K562 (cell line): Measurements from ENCODE around the gene ZNF391. TPM values are rescaled to one million over a fixed set of nuclear protein-coding genes. Genes with fewer than 3 reads are reported as not detected.

Experiments
- ATAC-seq: fragments of 200-7000 bp; cut with Tn5 transposase; 3 replicates; pipeline ENCODE4 v1.9.1; 2020; ENCODE audit warnings: moderate library complexity
- BruUV-seq: library from RNA; stranded (reverse); fragments of 400-500 nt; replicated peaks from 2 replicates; lab custom pipeline; 2021; lab: Mats Ljungman, UMichigan
- CTCF ChIA-PET: fragments of 300-600 bp; formaldehyde crosslinking; extraction: SDS; loops from one replicate; lab custom pipeline; 2021; ENCODE audit warnings: low intra/inter-chr PET ratio; lab: Yijun Ruan, JAX
- POLR2A ChIA-PET: fragments of 300-600, 350-650 bp; sonication (Branson Sonifier 250); formaldehyde crosslinking; extraction: SDS; loops from one replicate; lab custom pipeline; 2021; ENCODE audit warnings: antibody characterized with exemption, inconsistent platforms; lab: Yijun Ruan, JAX
- DNase-seq, 4 experiments: peaks; one replicate each; pipeline versions ENCODE4 v3.0.0 to v3.0.0-alpha.2; 2011 to 2018; ENCODE audit warnings: low spot score in 3 of 4, mixed read lengths in 3 of 4; ENCODE audit errors: extremely low read depth in 1 of 4
- FAIRE-seq: peaks from 2 replicates; lab custom pipeline; 2011; peaks lifted over from hg19 to GRCh38; lab: Jason Lieb, UNC
- H2AFZ ChIP-seq: 2 replicates; pipeline ENCODE4 v1.6.0; 2011; ENCODE audit warnings: low read depth, low read length, control low read depth, inconsistent platforms
- H3K27ac ChIP-seq: fragments of 200-600 bp; 3 replicates; pipeline ENCODE4 v1.8.0; 2011; ENCODE audit warnings: low read depth, mild to moderate bottlenecking, control low read depth, inconsistent platforms, low read length, moderate library complexity, mixed read lengths; ENCODE audit errors: extremely low read depth
- H3K27me3 ChIP-seq, 2 experiments: fragments of 300-600 bp in 1 of 2; 2 replicates in 1 of 2; 3 replicates in 1 of 2; pipeline versions ENCODE4 v1.6.0 to v1.8.0; 2011; ENCODE audit warnings: inconsistent platforms in 2 of 2, low read length in 2 of 2, mild to moderate bottlenecking in 1 of 2, mixed read lengths in 1 of 2, moderate library complexity in 1 of 2; ENCODE audit not compliant: control insufficient read depth in 2 of 2, insufficient read depth in 2 of 2
- H3K36me3 ChIP-seq: fragments of 300-600 bp; 3 replicates; pipeline ENCODE4 v1.8.0; 2011; ENCODE audit warnings: mild to moderate bottlenecking, low read length, inconsistent platforms; ENCODE audit not compliant: control insufficient read depth, insufficient read depth
- H3K4me1 ChIP-seq, 2 experiments: fragments of 200-600 bp in 1 of 2; replicated peaks in 1 of 2; 2 replicates in 1 of 2; 3 replicates in 1 of 2; pipeline versions ENCODE4 v1.5.1 to v1.8.0; 2011; ENCODE audit warnings: inconsistent platforms in 2 of 2, low read length in 2 of 2, mild to moderate bottlenecking in 1 of 2, mixed read lengths in 1 of 2, moderate library complexity in 1 of 2; ENCODE audit not compliant: control insufficient read depth in 2 of 2, insufficient read depth in 2 of 2
- H3K4me2 ChIP-seq: 2 replicates; pipeline ENCODE4 v1.6.1; 2011; ENCODE audit warnings: low read length, control low read depth, inconsistent platforms, mixed read lengths; ENCODE audit not compliant: insufficient read depth
- H3K4me3 ChIP-seq: fragments of 200-600 bp; sonication (generic), shearing (Covaris generic); 2 replicates; pipeline ENCODE4 v1.5.1; 2016; ENCODE audit warnings: control low read depth, inconsistent platforms
- H3K79me2 ChIP-seq: fragments of 200-600 bp; 3 replicates; pipeline ENCODE4 v1.8.0; 2011; ENCODE audit warnings: low read length, inconsistent platforms; ENCODE audit not compliant: control insufficient read depth, insufficient read depth
- H3K9ac ChIP-seq, 2 experiments: 2 replicates each; pipeline versions ENCODE4 v1.6.0 to v1.6.1; 2011; ENCODE audit warnings: low read depth in 2 of 2, low read length in 2 of 2, control low read depth in 1 of 2, inconsistent platforms in 1 of 2, mild to moderate bottlenecking in 1 of 2, mixed read lengths in 1 of 2; ENCODE audit not compliant: insufficient read depth in 1 of 2
- H3K9me1 ChIP-seq: one replicate; pipeline ENCODE4 v1.6.0; 2011; ENCODE audit warnings: inconsistent platforms, mild to moderate bottlenecking, low read length, moderate library complexity; ENCODE audit not compliant: control insufficient read depth, insufficient read depth
- H3K9me3 ChIP-seq: replicated peaks from 2 replicates; pipeline ENCODE4 v1.5.1; 2011; ENCODE audit warnings: low read depth, low read length, inconsistent platforms; ENCODE audit not compliant: control insufficient read depth, insufficient read depth
- H4K20me1 ChIP-seq: replicated peaks from 2 replicates; pipeline ENCODE4 v1.6.1; 2011; ENCODE audit warnings: low read length, inconsistent platforms, mixed read lengths; ENCODE audit not compliant: control insufficient read depth, insufficient read depth
- CBX3 ChIP-seq, 2 experiments: IDR thresholded peaks; 1 replicate in 1 of 2; 2 replicates in 1 of 2; pipeline ENCODE4 v1.6.1; 2012; ENCODE audit warnings: inconsistent platforms in 2 of 2, low read length in 2 of 2, borderline replicate concordance in 1 of 2, control low read depth in 1 of 2
- EZH2 ChIP-seq: IDR thresholded peaks from 2 replicates; pipeline ENCODE4 v1.6.1; 2012; ENCODE audit warnings: low read depth, mild to moderate bottlenecking, inconsistent platforms, low read length, borderline replicate concordance
- MEF2D ChIP-seq: conservative IDR thresholded peaks from 2 replicates; pipeline ENCODE4 v1.6.1; 2016; ENCODE audit warnings: low read depth, missing genetic modification characterization, missing compliant biosample characterization
- PCBP1 ChIP-seq: fragments of 200-400 bp; formaldehyde crosslinking; IDR thresholded peaks from 2 replicates; pipeline ENCODE4 v1.6.1; 2018; ENCODE audit warnings: mild to moderate bottlenecking, low read depth, low read length; ENCODE audit not compliant: poor library complexity, severe bottlenecking
- RAD21 ChIP-seq, 2 experiments: fragments of 250-450 bp in 1 of 2; fragments of 450-650 bp in 1 of 2; sonication (Bioruptor Pico) in 1 of 2; formaldehyde crosslinking in 1 of 2; IDR thresholded peaks in 1 of 2; conservative IDR thresholded peaks in 1 of 2; 2 replicates each; pipeline versions ENCODE4 v1.4.0 to v1.8.0; 2020 to 2022; ENCODE audit warnings: mild to moderate bottlenecking in 2 of 2, moderate library complexity in 1 of 2
- RB1 ChIP-seq: fragments of 450-650 bp; IDR thresholded peaks from 2 replicates; pipeline ENCODE4 v1.6.1; 2017; ENCODE audit warnings: low read depth, mild to moderate bottlenecking
- SOX6 ChIP-seq: fragments of 450-650 bp; IDR thresholded peaks from 2 replicates; pipeline ENCODE4 v1.6.1; 2014; ENCODE audit warnings: mild to moderate bottlenecking
- SP1 ChIP-seq: sonication (generic); formaldehyde crosslinking; IDR thresholded peaks from 2 replicates; pipeline ENCODE4 v1.8.1; 2022; ENCODE audit warnings: mild to moderate bottlenecking, missing genetic modification reagents
- TGIF2 ChIP-seq: sonication (generic); formaldehyde crosslinking; IDR thresholded peaks from 2 replicates; pipeline ENCODE4 v1.8.1; 2022; ENCODE audit warnings: mild to moderate bottlenecking, missing genetic modification reagents, moderate library complexity
- ZNF77 ChIP-seq: fragments of 250-450 bp; sonication (Bioruptor Pico); IDR thresholded peaks from 2 replicates; pipeline ENCODE4 v1.5.0; 2020
- WGBS: fragments of 100-300 bp; shearing (Covaris generic); methylation state at CpG from one replicate; pipeline ENCODE4 v1.1.6; 2016; ENCODE audit warnings: low coverage, mixed read lengths; ENCODE audit not compliant: insufficient coverage; ENCODE audit errors: missing lambda C conversion rate; 5-methylcytosine and 5-hydroxymethylcytosine counted together
- in situ Hi-C: fragments of 300-500 bp; cut with MboI; formaldehyde crosslinking; loops from 4 replicates; pipeline ENCODE4 v1.15.0; 2018; ENCODE audit warnings: inconsistent platforms, mixed read lengths
- intact Hi-C: fragments of 100-400 bp; cut with micrococcal nuclease; formaldehyde crosslinking; loops from 2 replicates; pipeline ENCODE4 v1.14.2; 2022
- polyA plus RNA-seq, 8 experiments: library from polyadenylated mRNA; depleted of rRNA in 4 of 8; stranded (reverse) in 5 of 8; unstranded in 3 of 8; fragments of >200 nt; fragmentation: Nextera tagmentation in 2 of 8; fragmentation: Illumina TruSeq in 1 of 8; extraction: Ambion mirVana in 2 of 8; extraction: Trizol in 1 of 8; gene quantifications; 2 replicates each; pipeline versions ENCODE4 v1.2.1 to v1.2.3, GENCODE V29; 2011 to 2014; ENCODE audit warnings: inconsistent platforms in 1 of 8, missing spikeins in 1 of 8
- total RNA-seq, 7 experiments: library from RNA; depleted of rRNA in 6 of 7; stranded (reverse); fragments of >200 nt in 6 of 7; fragmentation: Illumina TruSeq in 2 of 7; extraction: Trizol in 2 of 7; gene quantifications; 2 replicates each; pipeline versions ENCODE4 v1.2.1 to v1.2.3, GENCODE V29; 2011 to 2021; ENCODE audit warnings: low replicate concordance in 1 of 7
- TF ChIP-seq, protein P1 (sequence below): fragments of 450-650 bp; IDR thresholded peaks from 2 replicates; pipeline ENCODE4 v1.6.1; 2016; ENCODE audit warnings: low read depth, mild to moderate bottlenecking, moderate library complexity
- TF ChIP-seq, protein P2 (sequence below), 2 experiments: fragments of 450-650 bp; formaldehyde crosslinking in 1 of 2; IDR thresholded peaks; 2 replicates each; pipeline versions ENCODE4 v1.4.0 to v1.6.1; 2014 to 2020; ENCODE audit warnings: mild to moderate bottlenecking in 2 of 2, borderline replicate concordance in 1 of 2, low read depth in 1 of 2

Gene ZNF391
- total and polyA plus RNA-seq, 9 of the 15 experiments (the other 6 are each of a cell fraction or from before 2014, with no cell fraction given) = 2.3 to 10.1 (median 5.8) TPM

DNA sequence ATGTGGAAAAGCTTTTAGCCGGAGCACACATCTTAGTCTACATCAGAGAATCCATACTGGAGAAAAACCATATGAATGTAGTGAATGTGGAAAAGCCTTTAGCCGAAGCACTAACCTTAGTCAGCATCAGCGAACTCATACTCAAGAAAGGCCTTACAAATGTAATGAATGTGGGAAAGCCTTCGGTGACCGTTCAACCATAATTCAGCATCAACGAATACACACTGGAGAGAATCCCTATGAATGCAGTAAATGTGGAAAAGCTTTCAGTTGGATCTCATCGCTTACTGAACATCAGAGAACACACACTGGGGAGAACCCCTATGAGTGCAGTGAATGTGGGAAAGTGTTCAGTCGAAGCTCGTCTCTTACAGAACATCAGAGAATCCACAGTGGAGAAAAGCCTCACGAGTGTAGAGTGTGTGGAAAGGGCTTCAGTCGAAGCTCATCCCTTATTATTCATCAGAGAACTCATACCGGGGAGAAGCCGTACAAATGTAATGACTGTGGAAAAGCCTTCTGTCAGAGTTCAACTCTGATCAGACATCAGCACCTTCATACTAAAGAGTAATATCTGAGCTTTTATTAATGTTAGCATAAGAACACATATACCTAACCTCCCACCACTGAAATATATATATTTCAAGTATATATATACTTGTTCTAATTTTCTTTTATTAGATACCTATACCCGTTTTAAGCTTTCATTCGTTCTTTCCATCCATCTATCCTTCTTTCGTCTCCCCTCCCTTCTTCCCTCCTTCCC lies 12.5 kb downstream of the ZNF391 start (continued):
- TF ChIP-seq ZNF77 = no peak
- TF ChIP-seq RB1 = no peak
- no peak for TF ChIP-seq PCBP1
- TF ChIP-seq CBX3 (IDR thresholded peaks at IDR 0.05; ENCODE audit: borderline replicate concordance in 1 of 2, low read length in 2 of 2) = peak in 1 of 2 experiments; percentile 50; a peak in 2 of 3 replicates
- no peak for TF ChIP-seq EZH2
- TF ChIP-seq SP1 (CRISPR knock-in tag) = no peak
- TF ChIP-seq, protein P1, sequence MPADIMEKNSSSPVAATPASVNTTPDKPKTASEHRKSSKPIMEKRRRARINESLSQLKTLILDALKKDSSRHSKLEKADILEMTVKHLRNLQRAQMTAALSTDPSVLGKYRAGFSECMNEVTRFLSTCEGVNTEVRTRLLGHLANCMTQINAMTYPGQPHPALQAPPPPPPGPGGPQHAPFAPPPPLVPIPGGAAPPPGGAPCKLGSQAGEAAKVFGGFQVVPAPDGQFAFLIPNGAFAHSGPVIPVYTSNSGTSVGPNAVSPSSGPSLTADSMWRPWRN = no peak
- TF ChIP-seq RAD21 (CRISPR knock-in tag; conservative IDR thresholded peaks at IDR 0.05 in 1 of 2, IDR thresholded peaks at IDR 0.05 in 1 of 2) = no peak
- TF ChIP-seq SOX6 = peak; percentile 66; the same call in 1 of the 2 replicates

DNA sequence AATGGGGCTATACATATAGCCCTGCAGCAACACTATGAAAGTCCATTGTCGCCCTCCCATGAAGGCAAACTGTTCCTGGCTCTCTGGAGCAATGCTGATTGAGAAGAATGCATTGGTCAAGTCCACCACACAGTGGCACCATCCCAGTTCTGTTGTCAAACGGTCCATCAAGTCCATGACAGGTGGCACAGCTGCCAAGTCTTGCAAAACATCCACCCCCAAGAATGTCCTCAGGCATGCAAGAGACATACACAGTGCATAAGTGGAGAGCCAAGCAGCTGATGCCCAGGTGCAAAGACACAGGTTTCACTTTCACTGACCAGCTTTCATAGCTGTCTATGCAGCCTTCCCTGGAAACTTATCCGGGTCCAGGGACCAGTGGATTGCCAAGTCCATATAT lies 17.5 kb downstream of the ZNF391 start:
- H3K4me1 ChIP-seq = no peaks in the 10 kb centered on the region
- FAIRE-seq (no peak), DNase-seq (no peak), ATAC-seq (no peak)
- no peaks in the 10 kb centered on the region for H3K9me1 ChIP-seq
- no peak overlapping the region for H3K9ac ChIP-seq
- H3K4me3 ChIP-seq = no peak overlapping the region
- H3K27me3 ChIP-seq = no peaks in the 10 kb centered on the region
- intact Hi-C loops (no loop called here), in situ Hi-C loops (no loop called here)
- no peaks in the 10 kb centered on the region for H4K20me1 ChIP-seq
- CTCF ChIA-PET = no interaction called here
- no peak overlapping the region for H2AFZ ChIP-seq
- H3K36me3 ChIP-seq = no peaks in the 10 kb centered on the region
- H3K27ac ChIP-seq = no peak overlapping the region
- H3K4me2 ChIP-seq = no peak overlapping the region
- POLR2A ChIA-PET = interaction anchor here (0.6 kb wide), 1 partner anchor 11 kb away, joined by 3 read pairs; no protein-coding TSS in a partner anchor
- 9% methylated on average over 3 of the region's 3 CpGs for WGBS
- H3K9me3 ChIP-seq = peaks cover 3% of the 10 kb centered on the region; the same call in 1 of the 2 replicates
- no peaks in the 10 kb centered on the region for H3K79me2 ChIP-seq
- BruUV-seq = no TSS peak
- TF ChIP-seq, protein P2, sequence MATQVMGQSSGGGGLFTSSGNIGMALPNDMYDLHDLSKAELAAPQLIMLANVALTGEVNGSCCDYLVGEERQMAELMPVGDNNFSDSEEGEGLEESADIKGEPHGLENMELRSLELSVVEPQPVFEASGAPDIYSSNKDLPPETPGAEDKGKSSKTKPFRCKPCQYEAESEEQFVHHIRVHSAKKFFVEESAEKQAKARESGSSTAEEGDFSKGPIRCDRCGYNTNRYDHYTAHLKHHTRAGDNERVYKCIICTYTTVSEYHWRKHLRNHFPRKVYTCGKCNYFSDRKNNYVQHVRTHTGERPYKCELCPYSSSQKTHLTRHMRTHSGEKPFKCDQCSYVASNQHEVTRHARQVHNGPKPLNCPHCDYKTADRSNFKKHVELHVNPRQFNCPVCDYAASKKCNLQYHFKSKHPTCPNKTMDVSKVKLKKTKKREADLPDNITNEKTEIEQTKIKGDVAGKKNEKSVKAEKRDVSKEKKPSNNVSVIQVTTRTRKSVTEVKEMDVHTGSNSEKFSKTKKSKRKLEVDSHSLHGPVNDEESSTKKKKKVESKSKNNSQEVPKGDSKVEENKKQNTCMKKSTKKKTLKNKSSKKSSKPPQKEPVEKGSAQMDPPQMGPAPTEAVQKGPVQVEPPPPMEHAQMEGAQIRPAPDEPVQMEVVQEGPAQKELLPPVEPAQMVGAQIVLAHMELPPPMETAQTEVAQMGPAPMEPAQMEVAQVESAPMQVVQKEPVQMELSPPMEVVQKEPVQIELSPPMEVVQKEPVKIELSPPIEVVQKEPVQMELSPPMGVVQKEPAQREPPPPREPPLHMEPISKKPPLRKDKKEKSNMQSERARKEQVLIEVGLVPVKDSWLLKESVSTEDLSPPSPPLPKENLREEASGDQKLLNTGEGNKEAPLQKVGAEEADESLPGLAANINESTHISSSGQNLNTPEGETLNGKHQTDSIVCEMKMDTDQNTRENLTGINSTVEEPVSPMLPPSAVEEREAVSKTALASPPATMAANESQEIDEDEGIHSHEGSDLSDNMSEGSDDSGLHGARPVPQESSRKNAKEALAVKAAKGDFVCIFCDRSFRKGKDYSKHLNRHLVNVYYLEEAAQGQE (IDR thresholded peaks at IDR 0.05; ENCODE audit: borderline replicate concordance) = peak; percentile 10; the same call in 1 of the 2 replicates
- TF ChIP-seq, protein P2 (CRISPR knock-in tag; IDR thresholded peaks at IDR 0.05; ENCODE audit: low read depth) = no peak
- no peak for TF ChIP-seq MEF2D (tag)
- TF ChIP-seq TGIF2 = no peak
